GM12878 (cell line): Measurements from ENCODE around the gene CLEC4E. TPM values are rescaled to one million over a fixed set of nuclear protein-coding genes. Genes with fewer than 3 reads are reported as not detected.

Source experiments
- ATAC-seq: fragments of 200-7000 bp; cut with Tn5 transposase; 3 replicates; pipeline ENCODE4 v1.9.1; 2020; ENCODE audit warnings: mild to moderate bottlenecking, moderate library complexity
- BruUV-seq: library from RNA; stranded (reverse); fragments of 400-500 nt; replicated peaks from 2 replicates; lab custom pipeline; 2021; lab: Mats Ljungman, UMichigan
- CTCF ChIA-PET: fragments of 300-600 bp; sonication (Branson Sonifier 250); formaldehyde crosslinking; extraction: SDS; loops from one replicate; lab custom pipeline; 2021; ENCODE audit warnings: inconsistent platforms; lab: Yijun Ruan, JAX
- POLR2A ChIA-PET: fragments of 350-600 bp; formaldehyde crosslinking; extraction: SDS; loops from one replicate; lab custom pipeline; 2021; ENCODE audit warnings: inconsistent platforms; lab: Charles Lee
- RAD21 ChIA-PET: fragments of 300-600 bp; sonication (Branson Sonifier 250); formaldehyde crosslinking; loops from one replicate; lab custom pipeline; 2023; ENCODE audit warnings: antibody characterized with exemption; ENCODE audit not compliant: unreplicated experiment; lab: Charles Lee
- SMC1A ChIA-PET: fragments of 300-600 bp; sonication (Branson Sonifier 250); formaldehyde crosslinking; loops from one replicate; lab custom pipeline; 2023; ENCODE audit not compliant: unreplicated experiment, uncharacterized antibody; lab: Charles Lee
- DNase-seq: peaks from one replicate; pipeline ENCODE4 v3.0.0-alpha.2; 2011; ENCODE audit warnings: low read depth, low spot score
- FAIRE-seq: peaks from 3 replicates; lab custom pipeline; 2011; peaks lifted over from hg19 to GRCh38; lab: Jason Lieb, UNC
- H2AFZ ChIP-seq: 2 replicates; pipeline ENCODE4 v1.6.0; 2011; ENCODE audit warnings: low read depth, low read length, control low read depth; ENCODE audit not compliant: control insufficient read depth
- H3K27ac ChIP-seq: 2 replicates; pipeline ENCODE4 v1.5.1; 2011; ENCODE audit warnings: control low read depth; ENCODE audit not compliant: control insufficient read depth, insufficient read depth
- H3K27me3 ChIP-seq, 2 experiments: replicated peaks in 1 of 2; 2 replicates each; pipeline versions ENCODE4 v1.6.0 to v1.6.1; 2011; ENCODE audit warnings: low read length in 1 of 2; ENCODE audit not compliant: control insufficient read depth in 2 of 2, insufficient read depth in 2 of 2
- H3K36me3 ChIP-seq, 2 experiments: 2 replicates each; pipeline ENCODE4 v1.5.1; 2011; ENCODE audit warnings: low read length in 1 of 2; ENCODE audit not compliant: control insufficient read depth in 2 of 2, insufficient read depth in 2 of 2
- H3K4me1 ChIP-seq: 2 replicates; pipeline ENCODE4 v1.6.1; 2011; ENCODE audit warnings: mild to moderate bottlenecking, low read length, moderate library complexity, mixed read lengths; ENCODE audit not compliant: control insufficient read depth, insufficient read depth
- H3K4me2 ChIP-seq: 2 replicates; pipeline ENCODE4 v1.6.0; 2011; ENCODE audit warnings: control low read depth; ENCODE audit not compliant: control insufficient read depth, insufficient read depth
- H3K4me3 ChIP-seq: fragments of 200-600 bp; sonication (generic); 2 replicates; pipeline ENCODE4 v1.5.1; 2016
- H3K79me2 ChIP-seq: 2 replicates; pipeline ENCODE4 v1.6.0; 2011; ENCODE audit warnings: low read length; ENCODE audit not compliant: control insufficient read depth, insufficient read depth
- H3K9ac ChIP-seq: 2 replicates; pipeline ENCODE4 v1.8.0; 2011; ENCODE audit warnings: low read length, control low read depth, mixed read lengths; ENCODE audit not compliant: control insufficient read depth, insufficient read depth
- H3K9me3 ChIP-seq: replicated peaks from 3 replicates; pipeline ENCODE4 v1.5.1; 2011; ENCODE audit warnings: mild to moderate bottlenecking, low read length; ENCODE audit not compliant: control insufficient read depth, insufficient read depth
- H4K20me1 ChIP-seq: 2 replicates; pipeline ENCODE4 v1.6.0; 2011; ENCODE audit not compliant: control insufficient read depth, insufficient read depth
- CHD2 ChIP-seq: IDR thresholded peaks from 2 replicates; pipeline ENCODE4 v1.6.1; 2011; ENCODE audit warnings: low read depth, low read length, improper control_type of control experiment, borderline replicate concordance
- ELK1 ChIP-seq: IDR thresholded peaks from 2 replicates; pipeline ENCODE4 v1.6.1; 2012; ENCODE audit warnings: low read depth, low read length, improper control_type of control experiment
- GABPA ChIP-seq: IDR thresholded peaks from 2 replicates; pipeline ENCODE4 v1.6.1; 2014; ENCODE audit warnings: antibody characterized with exemption, low read depth, mild to moderate bottlenecking, inconsistent platforms
- IRF4 ChIP-seq: IDR thresholded peaks from 2 replicates; pipeline ENCODE4 v1.6.1; 2011; ENCODE audit warnings: low read depth, low read length
- JUNB ChIP-seq: IDR thresholded peaks from 2 replicates; pipeline ENCODE4 v1.6.1; 2016; ENCODE audit warnings: antibody characterized with exemption, mild to moderate bottlenecking
- KLF5 ChIP-seq: fragments of 450-650 bp; IDR thresholded peaks from 2 replicates; pipeline ENCODE4 v1.6.1; 2014; ENCODE audit warnings: mild to moderate bottlenecking; ENCODE audit not compliant: partially characterized antibody
- MTA2 ChIP-seq: fragments of 450-650 bp; IDR thresholded peaks from 2 replicates; pipeline ENCODE4 v1.6.1; 2016; ENCODE audit warnings: low read depth, mild to moderate bottlenecking, moderate library complexity
- MYB ChIP-seq: fragments of 150-350 bp; IDR thresholded peaks from 2 replicates; pipeline ENCODE4 v1.6.1; 2014; ENCODE audit warnings: mild to moderate bottlenecking, low read depth, low read length, borderline replicate concordance
- PAX8 ChIP-seq: fragments of 450-650 bp; IDR thresholded peaks from 2 replicates; pipeline ENCODE4 v1.6.1; 2017; ENCODE audit warnings: mild to moderate bottlenecking, moderate library complexity
- PBX3 ChIP-seq: IDR thresholded peaks from 2 replicates; pipeline ENCODE4 v1.6.1; 2011; ENCODE audit warnings: mild to moderate bottlenecking, low read depth, low read length, moderate library complexity; ENCODE audit not compliant: insufficient replicate concordance
- POLR2A ChIP-seq: IDR thresholded peaks from 2 replicates; pipeline ENCODE4 v1.6.1; 2011; ENCODE audit warnings: low read depth, mild to moderate bottlenecking, low read length
- POU2F2 ChIP-seq: IDR thresholded peaks from 3 replicates; pipeline ENCODE4 v1.6.1; 2011; ENCODE audit warnings: low read depth, mild to moderate bottlenecking, low read length, borderline replicate concordance
- USF1 ChIP-seq: IDR thresholded peaks from 2 replicates; pipeline ENCODE4 v1.6.1; 2011; ENCODE audit warnings: borderline replicate concordance, low read depth, mild to moderate bottlenecking, moderate library complexity, mixed read lengths, low read length; ENCODE audit not compliant: insufficient read depth; ENCODE audit errors: extremely low read length
- ZNF207 ChIP-seq: fragments of 450-650 bp; IDR thresholded peaks from 2 replicates; pipeline ENCODE4 v1.6.1; 2014; ENCODE audit warnings: antibody characterized with exemption, mild to moderate bottlenecking, borderline replicate concordance
- WGBS: methylation state at CpG from one replicate; pipeline ENCODE4 v1.1.6; 2016; ENCODE audit warnings: low lambda C conversion rate; ENCODE audit not compliant: insufficient replicate concordance, insufficient coverage; ENCODE audit errors: missing lambda C conversion rate; 5-methylcytosine and 5-hydroxymethylcytosine counted together
- in situ Hi-C: fragments of 300-500 bp; cut with MboI; formaldehyde crosslinking; loops from 9 replicates; pipeline ENCODE4 v1.14.3; 2018; ENCODE audit warnings: mixed read lengths
- intact Hi-C: fragments of 100-400 bp; cut with micrococcal nuclease; formaldehyde crosslinking; loops from one replicate; pipeline ENCODE4 v1.14.2; 2022; ENCODE audit not compliant: unreplicated experiment
- polyA plus RNA-seq, 11 experiments: library from polyadenylated mRNA; depleted of rRNA in 4 of 11; unstranded in 6 of 11; stranded (reverse) in 5 of 11; fragments of >200 nt; fragmentation: Nextera tagmentation in 4 of 11; fragmentation: Illumina TruSeq in 1 of 11; extraction: Ambion mirVana in 4 of 11; extraction: Trizol in 1 of 11; gene quantifications; 1 replicate in 1 of 11; 2 replicates in 10 of 11; pipeline versions ENCODE4 v1.2.1 to v1.2.3, GENCODE V29; 2011 to 2016; ENCODE audit warnings: inconsistent platforms in 2 of 11, missing spikeins in 2 of 11, low read depth in 1 of 11
- total RNA-seq, 4 experiments: library from RNA; depleted of rRNA in 3 of 4; stranded (reverse); fragments of >200 nt in 3 of 4; fragmentation: Illumina TruSeq in 1 of 4; extraction: Trizol in 1 of 4; gene quantifications; 2 replicates each; pipeline versions ENCODE4 v1.2.1 to v1.2.3, GENCODE V29; 2013 to 2021

The CLEC4E gene
- total and polyA plus RNA-seq, 10 of the 15 experiments (the other 5 are each of a cell fraction or from before 2014, with no cell fraction given), result not detected

GRCh38 chr12:8541562-8541961 lies 857 bp upstream of the CLEC4E start:
- no peak overlapping the region for H3K4me2 ChIP-seq
- ChIA-PET POLR2A (no interaction called here), SMC1A (interaction anchor here (0.7 to 1.4 kb wide), 5 partner anchors 9 to 507 kb away, joined by 3 to 4 read pairs (median 3); partner anchors contain the start of gene AICDA), RAD21 (interaction anchor here (1.5 kb wide), 1 partner anchor 69 kb away, joined by 5 read pairs; no protein-coding TSS in a partner anchor), CTCF (interaction anchor here (0.7 to 5.7 kb wide), 5 partner anchors 49 to 508 kb away, joined by 3 to 148 read pairs (median 5); partner anchors contain the start of gene AICDA)
- H3K4me3 ChIP-seq, result no peak overlapping the region
- no TSS peak for BruUV-seq
- H3K79me2 ChIP-seq, result no peaks in the 10 kb centered on the region
- no peaks in the 10 kb centered on the region for H4K20me1 ChIP-seq
- ATAC-seq (no peak), DNase-seq (no peak), FAIRE-seq (no peak)
- H3K4me1 ChIP-seq, result no peaks in the 10 kb centered on the region
- 11% methylated on average over 10 of the region's 10 CpGs for WGBS
- H3K9me3 ChIP-seq, result no peaks in the 10 kb centered on the region
- H3K9ac ChIP-seq, result no peak overlapping the region
- no peak overlapping the region for H3K27ac ChIP-seq
- no peaks in the 10 kb centered on the region for H3K27me3 ChIP-seq
- TF ChIP-seq POU2F2, result no peak
- TF ChIP-seq GABPA, result no peak
- no peak for TF ChIP-seq JUNB
- no peak for TF ChIP-seq ELK1
- TF ChIP-seq PAX8, result no peak
- TF ChIP-seq POLR2A, result no peak
- no peak for TF ChIP-seq MYB
- TF ChIP-seq PBX3, result no peak
- no peak for TF ChIP-seq ZNF207
- no peak for TF ChIP-seq IRF4
- no peak for TF ChIP-seq MTA2
- TF ChIP-seq CHD2, result no peak
- no peak for TF ChIP-seq USF1
- no peak for TF ChIP-seq KLF5
- in situ Hi-C loops, result loop anchor here (25.0 kb wide), 1 partner anchor 346 kb away; no protein-coding TSS in a partner anchor
- intact Hi-C loops, result loop anchor here (5.0 to 10.0 kb wide), 4 partner anchors 143 to 503 kb away; partner anchors contain the start of gene A2ML1
- no peaks in the 10 kb centered on the region for H3K36me3 ChIP-seq
- H2AFZ ChIP-seq, result no peak overlapping the region
